Keratinocyte (primary cell): ENCODE results near the gene SRD5A1. TPM values are rescaled to one million over a fixed set of nuclear protein-coding genes. Genes with fewer than 3 reads are reported as not detected.

Source experiments
- DNase-seq: peaks from one replicate; pipeline ENCODE4 v3.0.0-alpha.2; 2011; ENCODE audit warnings: low read depth, missing footprints, low spot score
- FAIRE-seq: peaks from 2 replicates; lab custom pipeline; 2011; peaks lifted over from hg19 to GRCh38; lab: Jason Lieb, UNC
- H2AFZ ChIP-seq: 2 replicates; pipeline ENCODE4 v1.6.0; 2012; ENCODE audit warnings: low read length, control low read depth, inconsistent platforms; ENCODE audit not compliant: control insufficient read depth
- H3K27ac ChIP-seq: 2 replicates; pipeline ENCODE4 v1.5.1; 2011; ENCODE audit warnings: low read length; ENCODE audit not compliant: control insufficient read depth, insufficient read depth
- H3K27me3 ChIP-seq: 3 replicates; pipeline ENCODE4 v1.6.0; 2011; ENCODE audit warnings: low read length; ENCODE audit not compliant: control insufficient read depth, insufficient read depth; ENCODE audit errors: extremely low read depth
- H3K36me3 ChIP-seq, 2 experiments: 2 replicates in 1 of 2; 3 replicates in 1 of 2; pipeline ENCODE4 v1.5.1; 2011; ENCODE audit warnings: low read length in 2 of 2, mild to moderate bottlenecking in 1 of 2; ENCODE audit not compliant: control insufficient read depth in 2 of 2, insufficient read depth in 2 of 2; ENCODE audit errors: extremely low read depth in 1 of 2
- H3K4me1 ChIP-seq: 3 replicates; pipeline ENCODE4 v1.5.1; 2011; ENCODE audit warnings: low read length; ENCODE audit not compliant: control insufficient read depth, insufficient read depth; ENCODE audit errors: extremely low read depth
- H3K4me2 ChIP-seq: 3 replicates; pipeline ENCODE4 v1.6.0; 2011; ENCODE audit warnings: low read depth, low read length; ENCODE audit not compliant: control insufficient read depth, insufficient read depth; ENCODE audit errors: extremely low read depth
- H3K4me3 ChIP-seq, 3 experiments: fragments of 200-600 bp in 1 of 3; sonication (generic) in 1 of 3; 2 replicates in 2 of 3; 3 replicates in 1 of 3; pipeline ENCODE4 v1.5.1; 2011 to 2016; ENCODE audit warnings: low read length in 3 of 3, mild to moderate bottlenecking in 3 of 3, control low read depth in 2 of 3, inconsistent platforms in 1 of 3, low read depth in 1 of 3, mixed read lengths in 1 of 3, mixed run types in 1 of 3, moderate library complexity in 1 of 3; ENCODE audit not compliant: control insufficient read depth in 2 of 3, insufficient read depth in 2 of 3; ENCODE audit errors: extremely low read depth in 1 of 3
- H3K79me2 ChIP-seq: 2 replicates; pipeline ENCODE4 v1.6.0; 2012; ENCODE audit warnings: low read length; ENCODE audit not compliant: control insufficient read depth, insufficient read depth
- H3K9ac ChIP-seq: 3 replicates; pipeline ENCODE4 v1.6.0; 2011; ENCODE audit warnings: low read length; ENCODE audit not compliant: control insufficient read depth, insufficient read depth; ENCODE audit errors: extremely low read depth
- H3K9me1 ChIP-seq: 3 replicates; pipeline ENCODE4 v1.6.0; 2011; ENCODE audit warnings: low read length; ENCODE audit not compliant: control insufficient read depth, insufficient read depth; ENCODE audit errors: extremely low read depth
- H3K9me3 ChIP-seq: 2 replicates; pipeline ENCODE4 v1.5.1; 2012; ENCODE audit warnings: low read depth, low read length; ENCODE audit not compliant: control insufficient read depth
- H4K20me1 ChIP-seq: 3 replicates; pipeline ENCODE4 v1.6.0; 2011; ENCODE audit warnings: low read length; ENCODE audit not compliant: control insufficient read depth, insufficient read depth; ENCODE audit errors: extremely low read depth
- EZH2 ChIP-seq: IDR thresholded peaks from one replicate; pipeline ENCODE4 v1.6.1; 2012; ENCODE audit warnings: inconsistent platforms, mild to moderate bottlenecking, low read length, moderate library complexity
- dilution Hi-C: fragments of 300-500 bp; cut with MboI; formaldehyde crosslinking; loops from one replicate; pipeline ENCODE4 v1.7.0; 2020; ENCODE audit warnings: low sequenced_read_pairs; ENCODE audit not compliant: extremely low pct_ligation_motif_present
- polyA plus RNA-seq, 5 experiments: library from polyadenylated mRNA; depleted of rRNA in 3 of 5; stranded (reverse) in 3 of 5; stranded (forward) in 1 of 5; unstranded in 1 of 5; fragments of >200 nt; gene quantifications; 1 replicate in 1 of 5; 2 replicates in 3 of 5; 3 replicates in 1 of 5; pipeline versions ENCODE4 v1.2.1 to v1.2.3, GENCODE V29; 2011 to 2012; ENCODE audit warnings: missing spikeins in 2 of 5, low read depth in 1 of 5, low replicate concordance in 1 of 5
- TF ChIP-seq, protein P1 (sequence below), 3 experiments: IDR thresholded peaks in 1 of 3; conservative IDR thresholded peaks in 1 of 3; optimal IDR thresholded peaks in 1 of 3; 2 replicates in 2 of 3; 3 replicates in 1 of 3; pipeline versions ENCODE3 to v1.5.1; 2011; ENCODE audit warnings: low read length in 3 of 3, mild to moderate bottlenecking in 3 of 3, moderate library complexity in 2 of 3, control low read depth in 1 of 3, inconsistent platforms in 1 of 3; ENCODE audit not compliant: insufficient read depth in 2 of 3; ENCODE audit errors: extremely low read depth in 1 of 3

SRD5A1 gene
- polyA plus RNA-seq, 1 donor (not counting 4 experiments of a cell fraction or from before 2014, with no cell fraction given): 35.4 TPM

GRCh38 chr5:6712142-6712576, 78.9 kb downstream of the SRD5A1 start:
- DNase-seq (no peak), FAIRE-seq (no peak)
- Histone ChIP-seq H3K9me3 (no peaks in the 10 kb centered on the region), H2AFZ (peak overlapping the region; percentile 90), H4K20me1 (peaks cover 15% of the 10 kb centered on the region), H3K27me3 (no peaks in the 10 kb centered on the region), H3K27ac (peak overlapping the region; percentile 85), H3K4me1 (peaks cover 15% of the 10 kb centered on the region), H3K9me1 (peaks cover 3% of the 10 kb centered on the region), H3K4me2 (peak overlapping the region; percentile 93), H3K36me3 (peaks cover 2 to 6% of the 10 kb centered on the region in 2 experiments), H3K79me2 (peaks cover 31% of the 10 kb centered on the region), H3K4me3 (peak overlapping the region; percentile 63 to 82 (median 79)), H3K9ac (peak overlapping the region; percentile 89)
- no peak for TF ChIP-seq EZH2
- TF ChIP-seq, protein P1, sequence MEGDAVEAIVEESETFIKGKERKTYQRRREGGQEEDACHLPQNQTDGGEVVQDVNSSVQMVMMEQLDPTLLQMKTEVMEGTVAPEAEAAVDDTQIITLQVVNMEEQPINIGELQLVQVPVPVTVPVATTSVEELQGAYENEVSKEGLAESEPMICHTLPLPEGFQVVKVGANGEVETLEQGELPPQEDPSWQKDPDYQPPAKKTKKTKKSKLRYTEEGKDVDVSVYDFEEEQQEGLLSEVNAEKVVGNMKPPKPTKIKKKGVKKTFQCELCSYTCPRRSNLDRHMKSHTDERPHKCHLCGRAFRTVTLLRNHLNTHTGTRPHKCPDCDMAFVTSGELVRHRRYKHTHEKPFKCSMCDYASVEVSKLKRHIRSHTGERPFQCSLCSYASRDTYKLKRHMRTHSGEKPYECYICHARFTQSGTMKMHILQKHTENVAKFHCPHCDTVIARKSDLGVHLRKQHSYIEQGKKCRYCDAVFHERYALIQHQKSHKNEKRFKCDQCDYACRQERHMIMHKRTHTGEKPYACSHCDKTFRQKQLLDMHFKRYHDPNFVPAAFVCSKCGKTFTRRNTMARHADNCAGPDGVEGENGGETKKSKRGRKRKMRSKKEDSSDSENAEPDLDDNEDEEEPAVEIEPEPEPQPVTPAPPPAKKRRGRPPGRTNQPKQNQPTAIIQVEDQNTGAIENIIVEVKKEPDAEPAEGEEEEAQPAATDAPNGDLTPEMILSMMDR (optimal IDR thresholded peaks at IDR 0.05 in 1 of 3, IDR thresholded peaks at IDR 0.05 in 1 of 3, conservative IDR thresholded peaks at IDR 0.05 in 1 of 3; ENCODE audit: extremely low read depth in 1 of 3, insufficient read depth in 2 of 3, low read length in 3 of 3): peak in 2 of 3 experiments; percentile 6 to 30
- dilution Hi-C loops: no loop called here

GRCh38 chr5:6712577-6713273, 79.5 kb downstream of the SRD5A1 start:
- Histone ChIP-seq H3K4me2 (peak overlapping the region; percentile 93), H3K36me3 (peaks cover 2 to 12% of the 10 kb centered on the region in 2 experiments), H3K79me2 (peaks cover 37% of the 10 kb centered on the region), H4K20me1 (peaks cover 20% of the 10 kb centered on the region), H3K9me3 (no peaks in the 10 kb centered on the region), H3K9me1 (peaks cover 3% of the 10 kb centered on the region), H3K27ac (peak overlapping the region; percentile 85), H3K9ac (peak overlapping the region; percentile 89), H3K4me3 (peak overlapping the region; percentile 63 to 82 (median 79)), H3K4me1 (peaks cover 17% of the 10 kb centered on the region), H3K27me3 (no peaks in the 10 kb centered on the region), H2AFZ (peak overlapping the region; percentile 90)
- dilution Hi-C loops: no loop called here
- DNase-seq (peak; percentile 52), FAIRE-seq (no peak)
- no peak for TF ChIP-seq EZH2
- TF ChIP-seq, protein P1 (optimal IDR thresholded peaks at IDR 0.05 in 1 of 3, IDR thresholded peaks at IDR 0.05 in 1 of 3, conservative IDR thresholded peaks at IDR 0.05 in 1 of 3; ENCODE audit: extremely low read depth in 1 of 3, insufficient read depth in 2 of 3, low read length in 3 of 3): peak in 1 of 3 experiments; percentile 32
